Subcutaneous adipose tissue (tissue), 4 donors: Measurements from ENCODE around the gene PHETA1. TPM values are rescaled to one million over a fixed set of nuclear protein-coding genes. Genes with fewer than 3 reads are reported as not detected.

Source experiments
- CTCF ChIP-seq: fragments of 450-650 bp; IDR thresholded peaks from one replicate; pipeline ENCODE4 v1.5.1; 2016; ENCODE audit warnings: low read depth, mild to moderate bottlenecking, control low read depth, antibody characterized with exemption, moderate library complexity
- total RNA-seq, 4 donors: library from RNA; depleted of rRNA; stranded (reverse); fragments of >200 nt; gene quantifications; one replicate each; pipeline ENCODE4 v1.1.0, GENCODE V29; 2016

The PHETA1 gene
- total RNA-seq, 4 donors from 2014 or later: 2.8 to 14.1 (median 7.1) TPM

- TF ChIP-seq CTCF: no peak
These were observed 49.2 kb downstream of the PHETA1 start for GRCh38 chr12:111319600-111320257.

- no peak for TF ChIP-seq CTCF
These were observed 50.4 kb downstream of the PHETA1 start for GRCh38 chr12:111318450-111318849.

- TF ChIP-seq CTCF: no peak
These were observed 52.2 kb downstream of the PHETA1 start for GRCh38 chr12:111316671-111317070.

- no peak for TF ChIP-seq CTCF
These were observed 53.8 kb downstream of the PHETA1 start for GRCh38 chr12:111314953-111315539.

GRCh38 chr12:111313833-111314259, 55.0 kb downstream of the PHETA1 start:
- no peak for TF ChIP-seq CTCF

GRCh38 chr12:111312708-111313107, 56.2 kb downstream of the PHETA1 start:
- TF ChIP-seq CTCF: no peak

GRCh38 chr12:111312016-111312415, 56.9 kb downstream of the PHETA1 start:
- no peak for TF ChIP-seq CTCF
